SU-DHL-6 (cell line): ENCODE results near the gene LYZL1.

Experiments used
- EZH2phosphoT487 ChIP-seq: fragments of 200-600 bp; sonication (generic), shearing (Covaris generic); conservative IDR thresholded peaks from 2 replicates; pipeline ENCODE4 v1.6.1; 2018; ENCODE audit warnings: mild to moderate bottlenecking, antibody characterized with exemption, low read length, moderate library complexity, mixed read lengths
- TF ChIP-seq, protein P1 (sequence below): fragments of 200-600 bp; sonication (generic); IDR thresholded peaks from one replicate; pipeline ENCODE4 v1.5.1; 2017; ENCODE audit warnings: antibody characterized with exemption, mild to moderate bottlenecking, low read length, moderate library complexity; ENCODE audit not compliant: insufficient read depth, poor library complexity, severe bottlenecking

DNA sequence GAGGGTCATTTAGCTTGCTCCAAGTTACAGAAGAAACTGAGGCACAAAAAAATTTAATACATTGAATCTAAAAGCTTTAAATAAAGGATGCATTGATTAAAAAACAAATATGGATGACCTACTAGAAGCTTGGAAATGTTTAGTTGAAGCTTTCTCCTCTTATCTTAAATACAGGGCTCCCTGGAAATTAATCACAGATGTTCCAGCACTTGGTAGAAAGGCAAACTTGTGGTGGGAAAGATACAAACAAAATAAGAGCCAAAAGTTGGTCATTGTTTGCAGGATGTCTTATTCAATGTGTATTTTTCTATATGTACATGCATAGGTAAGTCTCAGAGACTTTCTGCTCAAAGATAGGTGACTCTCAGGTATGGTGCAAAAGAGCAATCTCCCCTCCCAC, 40.7 kb upstream of the LYZL1 start:
- no peak for TF ChIP-seq EZH2phosphoT487
- TF ChIP-seq, protein P1, sequence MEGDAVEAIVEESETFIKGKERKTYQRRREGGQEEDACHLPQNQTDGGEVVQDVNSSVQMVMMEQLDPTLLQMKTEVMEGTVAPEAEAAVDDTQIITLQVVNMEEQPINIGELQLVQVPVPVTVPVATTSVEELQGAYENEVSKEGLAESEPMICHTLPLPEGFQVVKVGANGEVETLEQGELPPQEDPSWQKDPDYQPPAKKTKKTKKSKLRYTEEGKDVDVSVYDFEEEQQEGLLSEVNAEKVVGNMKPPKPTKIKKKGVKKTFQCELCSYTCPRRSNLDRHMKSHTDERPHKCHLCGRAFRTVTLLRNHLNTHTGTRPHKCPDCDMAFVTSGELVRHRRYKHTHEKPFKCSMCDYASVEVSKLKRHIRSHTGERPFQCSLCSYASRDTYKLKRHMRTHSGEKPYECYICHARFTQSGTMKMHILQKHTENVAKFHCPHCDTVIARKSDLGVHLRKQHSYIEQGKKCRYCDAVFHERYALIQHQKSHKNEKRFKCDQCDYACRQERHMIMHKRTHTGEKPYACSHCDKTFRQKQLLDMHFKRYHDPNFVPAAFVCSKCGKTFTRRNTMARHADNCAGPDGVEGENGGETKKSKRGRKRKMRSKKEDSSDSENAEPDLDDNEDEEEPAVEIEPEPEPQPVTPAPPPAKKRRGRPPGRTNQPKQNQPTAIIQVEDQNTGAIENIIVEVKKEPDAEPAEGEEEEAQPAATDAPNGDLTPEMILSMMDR, result no peak
